ENCODE measurements around the gene SMG6.

Gene SMG6

DNA sequence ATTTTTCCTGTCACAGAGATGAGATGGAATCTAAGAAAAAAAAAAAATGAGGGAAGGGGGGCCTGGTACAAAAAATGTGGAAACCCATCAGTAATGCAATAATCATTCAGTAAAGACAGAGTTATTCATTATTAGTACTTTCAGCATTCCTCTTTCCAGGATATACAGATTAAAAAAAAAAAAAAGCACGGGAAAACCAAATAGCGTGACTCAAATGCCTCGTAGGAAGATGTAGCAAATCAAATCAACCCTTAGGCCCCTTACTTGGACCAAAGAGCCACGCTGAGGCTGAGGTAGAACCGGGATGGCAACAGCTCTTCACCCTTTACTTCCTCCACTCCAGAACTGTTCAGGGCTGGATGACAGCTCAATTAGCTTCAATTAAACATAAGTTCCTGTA, 52.5 kb downstream of the SMG6 start:
- H3K23ac ChIP-seq (ENCODE audit: low read depth, low read length, poor library complexity) = no peak overlapping the region
- no peak overlapping the region for H2BK120ac ChIP-seq (ENCODE audit: low read depth, low read length)
- H2BK5ac ChIP-seq (ENCODE audit: low read length) = no peak overlapping the region
- H2AK5ac ChIP-seq (ENCODE audit: low read depth, low read length) = no peak overlapping the region
- no peak overlapping the region for H3K4me3 ChIP-seq (ENCODE audit: low read length in 2 of 2)
- peaks cover 2% of the 10 kb centered on the region for H3K79me1 ChIP-seq (ENCODE audit: low read depth, low read length)
- DNase-seq (ENCODE audit: low spot score) = no peak
- H3K4me1 ChIP-seq (ENCODE audit: control insufficient read depth in 2 of 2, insufficient read depth in 1 of 2, low read depth in 1 of 2, low read length in 2 of 2) = no peaks in the 10 kb centered on the region
- H3K36me3 ChIP-seq (replicated peaks in 1 of 2; ENCODE audit: control insufficient read depth in 2 of 2, insufficient read depth in 2 of 2, low read length in 2 of 2) = peaks cover 9 to 61% of the 10 kb centered on the region in 2 donors
- H4K8ac ChIP-seq (ENCODE audit: low read depth, low read length) = no peak overlapping the region
- H3K4me2 ChIP-seq (ENCODE audit: insufficient read depth, low read length, poor library complexity, severe bottlenecking) = no peak overlapping the region
- no peak overlapping the region for H2BK12ac ChIP-seq (ENCODE audit: low read length)
- peaks cover 1 to 5% of the 10 kb centered on the region in 2 donors for H3K9me3 ChIP-seq (replicated peaks in 1 of 2; ENCODE audit: control insufficient read depth in 2 of 2, insufficient read depth in 1 of 2, low read depth in 1 of 2, low read length in 2 of 2)
- no peak overlapping the region for H4K91ac ChIP-seq (ENCODE audit: low read depth, low read length, poor library complexity)
- H2BK15ac ChIP-seq (ENCODE audit: low read length) = no peak overlapping the region
- no peak overlapping the region for H3K4ac ChIP-seq (ENCODE audit: low read length)
- no CpG with 5 or more reads among the region's 5 CpGs for whole genome bisulfite sequencing, 2 donors (ENCODE audit: extremely low coverage in 2 of 2, insufficient read length in 2 of 2, insufficient replicate concordance in 1 of 2)
- no peak overlapping the region for H3K27ac ChIP-seq (replicated peaks; ENCODE audit: low read length)
- no peak overlapping the region for H3K18ac ChIP-seq (ENCODE audit: low read length)
- no peak overlapping the region for H2AFZ ChIP-seq (ENCODE audit: low read length)
- H3K27me3 ChIP-seq (ENCODE audit: control insufficient read depth in 3 of 3, insufficient read depth in 3 of 3, low read depth in 1 of 3, low read length in 3 of 3) = no peaks in the 10 kb centered on the region
- no peak overlapping the region for H3K9ac ChIP-seq (ENCODE audit: low read depth, low read length, poor library complexity)
- no peak overlapping the region for H3K14ac ChIP-seq (ENCODE audit: low read length)

GRCh38 chr17:2250140-2251095, 53.2 kb downstream of the SMG6 start:
- H3K18ac ChIP-seq (ENCODE audit: low read length) = no peak overlapping the region
- peaks cover 9 to 60% of the 10 kb centered on the region in 2 donors for H3K36me3 ChIP-seq (replicated peaks in 1 of 2; ENCODE audit: control insufficient read depth in 2 of 2, insufficient read depth in 2 of 2, low read length in 2 of 2)
- H3K23ac ChIP-seq (ENCODE audit: low read depth, low read length, poor library complexity) = no peak overlapping the region
- H3K4me2 ChIP-seq (ENCODE audit: insufficient read depth, low read length, poor library complexity, severe bottlenecking) = no peak overlapping the region
- no CpG with 5 or more reads among the region's 12 CpGs for WGBS, 2 donors (ENCODE audit: extremely low coverage in 2 of 2, insufficient read length in 2 of 2, insufficient replicate concordance in 1 of 2)
- no peak overlapping the region for H2BK15ac ChIP-seq (ENCODE audit: low read length)
- peaks cover 1 to 4% of the 10 kb centered on the region in 2 donors for H3K9me3 ChIP-seq (replicated peaks in 1 of 2; ENCODE audit: control insufficient read depth in 2 of 2, insufficient read depth in 1 of 2, low read depth in 1 of 2, low read length in 2 of 2)
- no peak overlapping the region for H4K91ac ChIP-seq (ENCODE audit: low read depth, low read length, poor library complexity)
- H2AK5ac ChIP-seq (ENCODE audit: low read depth, low read length) = no peak overlapping the region
- H2BK12ac ChIP-seq (ENCODE audit: low read length) = no peak overlapping the region
- H3K4me3 ChIP-seq (ENCODE audit: low read length in 2 of 2) = no peak overlapping the region
- no peak overlapping the region for H2BK5ac ChIP-seq (ENCODE audit: low read length)
- no peak overlapping the region for H3K27ac ChIP-seq (replicated peaks; ENCODE audit: low read length)
- H3K4ac ChIP-seq (ENCODE audit: low read length) = no peak overlapping the region
- H2AFZ ChIP-seq (ENCODE audit: low read length) = no peak overlapping the region
- H4K8ac ChIP-seq (ENCODE audit: low read depth, low read length) = no peak overlapping the region
- no peak overlapping the region for H3K9ac ChIP-seq (ENCODE audit: low read depth, low read length, poor library complexity)
- no peak for DNase-seq (ENCODE audit: low spot score)
- H2BK120ac ChIP-seq (ENCODE audit: low read depth, low read length) = no peak overlapping the region
- no peaks in the 10 kb centered on the region for H3K4me1 ChIP-seq (ENCODE audit: control insufficient read depth in 2 of 2, insufficient read depth in 1 of 2, low read depth in 1 of 2, low read length in 2 of 2)
- peaks cover 2% of the 10 kb centered on the region for H3K79me1 ChIP-seq (ENCODE audit: low read depth, low read length)
- H3K14ac ChIP-seq (ENCODE audit: low read length) = no peak overlapping the region
- H3K27me3 ChIP-seq (ENCODE audit: control insufficient read depth in 3 of 3, insufficient read depth in 3 of 3, low read depth in 1 of 3, low read length in 3 of 3) = no peaks in the 10 kb centered on the region

DNA sequence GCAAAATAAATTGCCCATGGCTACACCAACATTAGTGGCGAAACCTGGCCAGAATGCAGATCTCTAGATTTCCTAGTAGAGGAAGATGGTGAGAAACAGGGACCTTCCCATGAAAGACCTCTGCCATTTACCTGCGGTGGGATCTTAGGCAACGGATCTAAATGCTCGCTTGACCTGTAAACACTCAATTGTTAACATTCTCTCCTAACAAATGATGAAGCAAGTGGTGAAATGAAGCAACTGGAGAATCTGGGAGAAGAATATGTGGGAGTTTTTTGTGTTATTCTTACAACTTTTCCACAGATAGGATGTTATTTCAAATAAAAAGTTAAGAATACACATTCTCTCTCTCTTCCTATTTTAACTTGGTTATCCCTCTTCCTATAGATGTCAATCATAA, 56.6 kb downstream of the SMG6 start:
- H2AFZ ChIP-seq (ENCODE audit: low read length) = no peak overlapping the region
- no peak overlapping the region for H3K4ac ChIP-seq (ENCODE audit: low read length)
- H2BK15ac ChIP-seq (ENCODE audit: low read length) = no peak overlapping the region
- no peaks in the 10 kb centered on the region for H3K4me1 ChIP-seq (ENCODE audit: control insufficient read depth in 2 of 2, insufficient read depth in 1 of 2, low read depth in 1 of 2, low read length in 2 of 2)
- no peak overlapping the region for H4K91ac ChIP-seq (ENCODE audit: low read depth, low read length, poor library complexity)
- no peak overlapping the region for H3K18ac ChIP-seq (ENCODE audit: low read length)
- H3K27ac ChIP-seq (replicated peaks; ENCODE audit: low read length) = no peak overlapping the region
- H2BK5ac ChIP-seq (ENCODE audit: low read length) = no peak overlapping the region
- no peaks in the 10 kb centered on the region for H3K27me3 ChIP-seq (ENCODE audit: control insufficient read depth in 3 of 3, insufficient read depth in 3 of 3, low read depth in 1 of 3, low read length in 3 of 3)
- no peak overlapping the region for H3K9ac ChIP-seq (ENCODE audit: low read depth, low read length, poor library complexity)
- H3K23ac ChIP-seq (ENCODE audit: low read depth, low read length, poor library complexity) = no peak overlapping the region
- H2BK120ac ChIP-seq (ENCODE audit: low read depth, low read length) = no peak overlapping the region
- no peak overlapping the region for H3K14ac ChIP-seq (ENCODE audit: low read length)
- DNase-seq (ENCODE audit: low spot score) = no peak
- no CpG with 5 or more reads among the region's 4 CpGs for WGBS, 2 donors (ENCODE audit: extremely low coverage in 2 of 2, insufficient read length in 2 of 2, insufficient replicate concordance in 1 of 2)
- no peak overlapping the region for H3K4me3 ChIP-seq (ENCODE audit: low read length in 2 of 2)
- peaks cover 9 to 63% of the 10 kb centered on the region in 2 donors for H3K36me3 ChIP-seq (replicated peaks in 1 of 2; ENCODE audit: control insufficient read depth in 2 of 2, insufficient read depth in 2 of 2, low read length in 2 of 2)
- H2BK12ac ChIP-seq (ENCODE audit: low read length) = no peak overlapping the region
- H2AK5ac ChIP-seq (ENCODE audit: low read depth, low read length) = no peak overlapping the region
- no peak overlapping the region for H3K4me2 ChIP-seq (ENCODE audit: insufficient read depth, low read length, poor library complexity, severe bottlenecking)
- H4K8ac ChIP-seq (ENCODE audit: low read depth, low read length) = no peak overlapping the region
- H3K9me3 ChIP-seq (replicated peaks in 1 of 2; ENCODE audit: control insufficient read depth in 2 of 2, insufficient read depth in 1 of 2, low read depth in 1 of 2, low read length in 2 of 2) = no peaks in the 10 kb centered on the region
- H3K79me1 ChIP-seq (ENCODE audit: low read depth, low read length) = peaks cover 2% of the 10 kb centered on the region
